IMR-90 (cell line): ENCODE data around the gene ARHGAP15.

ENCODE experiments used
- MXI1 ChIP-seq: IDR thresholded peaks from 2 replicates; pipeline ENCODE4 v1.6.1; 2012; ENCODE audit warnings: low read depth, mild to moderate bottlenecking, low read length, moderate library complexity, borderline replicate concordance
- RCOR1 ChIP-seq: IDR thresholded peaks from 2 replicates; pipeline ENCODE4 v1.6.1; 2012; ENCODE audit warnings: mild to moderate bottlenecking, low read length, improper control_type of control experiment; ENCODE audit not compliant: insufficient replicate concordance
- TF ChIP-seq, protein P1 (sequence below): conservative IDR thresholded peaks from 2 replicates; pipeline ENCODE4 v1.5.1; 2012; ENCODE audit warnings: mild to moderate bottlenecking, low read depth, low read length, improper control_type of control experiment
- TF ChIP-seq, protein P2 (sequence below): fragments of 150-350 bp; IDR thresholded peaks from 2 replicates; pipeline ENCODE4 v1.6.1; 2016; ENCODE audit warnings: low read depth, mild to moderate bottlenecking, low read length, moderate library complexity, borderline replicate concordance

DNA sequence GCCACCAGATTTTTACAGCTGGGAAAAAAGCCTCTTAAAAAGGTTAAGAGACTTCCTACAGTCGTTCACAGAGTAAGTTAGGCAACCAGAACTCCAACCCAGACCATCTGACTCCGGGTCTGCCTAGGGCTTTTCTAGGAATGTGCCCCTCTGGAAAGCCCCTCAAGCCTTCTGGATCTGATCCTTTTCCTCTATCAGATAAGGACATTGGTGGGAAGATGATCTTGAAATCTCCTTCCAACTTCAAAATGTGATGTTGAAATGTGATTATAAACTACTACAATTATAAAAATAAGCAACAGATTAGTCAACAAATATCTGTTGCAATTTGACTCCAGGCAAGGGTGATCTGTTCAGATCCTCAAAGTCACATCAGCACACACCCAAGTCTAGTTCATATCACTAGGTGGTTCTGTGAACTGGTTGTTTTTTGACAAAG, 270.4 kb downstream of the ARHGAP15 start:
- TF ChIP-seq, protein P1, sequence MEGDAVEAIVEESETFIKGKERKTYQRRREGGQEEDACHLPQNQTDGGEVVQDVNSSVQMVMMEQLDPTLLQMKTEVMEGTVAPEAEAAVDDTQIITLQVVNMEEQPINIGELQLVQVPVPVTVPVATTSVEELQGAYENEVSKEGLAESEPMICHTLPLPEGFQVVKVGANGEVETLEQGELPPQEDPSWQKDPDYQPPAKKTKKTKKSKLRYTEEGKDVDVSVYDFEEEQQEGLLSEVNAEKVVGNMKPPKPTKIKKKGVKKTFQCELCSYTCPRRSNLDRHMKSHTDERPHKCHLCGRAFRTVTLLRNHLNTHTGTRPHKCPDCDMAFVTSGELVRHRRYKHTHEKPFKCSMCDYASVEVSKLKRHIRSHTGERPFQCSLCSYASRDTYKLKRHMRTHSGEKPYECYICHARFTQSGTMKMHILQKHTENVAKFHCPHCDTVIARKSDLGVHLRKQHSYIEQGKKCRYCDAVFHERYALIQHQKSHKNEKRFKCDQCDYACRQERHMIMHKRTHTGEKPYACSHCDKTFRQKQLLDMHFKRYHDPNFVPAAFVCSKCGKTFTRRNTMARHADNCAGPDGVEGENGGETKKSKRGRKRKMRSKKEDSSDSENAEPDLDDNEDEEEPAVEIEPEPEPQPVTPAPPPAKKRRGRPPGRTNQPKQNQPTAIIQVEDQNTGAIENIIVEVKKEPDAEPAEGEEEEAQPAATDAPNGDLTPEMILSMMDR: no peak
- TF ChIP-seq, protein P2, sequence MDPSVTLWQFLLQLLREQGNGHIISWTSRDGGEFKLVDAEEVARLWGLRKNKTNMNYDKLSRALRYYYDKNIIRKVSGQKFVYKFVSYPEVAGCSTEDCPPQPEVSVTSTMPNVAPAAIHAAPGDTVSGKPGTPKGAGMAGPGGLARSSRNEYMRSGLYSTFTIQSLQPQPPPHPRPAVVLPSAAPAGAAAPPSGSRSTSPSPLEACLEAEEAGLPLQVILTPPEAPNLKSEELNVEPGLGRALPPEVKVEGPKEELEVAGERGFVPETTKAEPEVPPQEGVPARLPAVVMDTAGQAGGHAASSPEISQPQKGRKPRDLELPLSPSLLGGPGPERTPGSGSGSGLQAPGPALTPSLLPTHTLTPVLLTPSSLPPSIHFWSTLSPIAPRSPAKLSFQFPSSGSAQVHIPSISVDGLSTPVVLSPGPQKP: no peak
- TF ChIP-seq RCOR1: no peak
- TF ChIP-seq MXI1: no peak
